AG10803 (cell line): ENCODE data around the gene DNAJC30.

Experiments
- DNase-seq: peaks from one replicate; pipeline ENCODE4 v3.0.0; 2010; ENCODE audit warnings: low read depth
- H3K4me3 ChIP-seq: 2 replicates; pipeline ENCODE4 v1.5.1; 2011; ENCODE audit warnings: mild to moderate bottlenecking, low read length, control low read depth
- TF ChIP-seq, protein P1 (sequence below): conservative IDR thresholded peaks from 2 replicates; pipeline ENCODE4 v1.5.1; 2011; ENCODE audit warnings: mild to moderate bottlenecking, low read length, control low read depth, inconsistent platforms

Gene DNAJC30

DNA sequence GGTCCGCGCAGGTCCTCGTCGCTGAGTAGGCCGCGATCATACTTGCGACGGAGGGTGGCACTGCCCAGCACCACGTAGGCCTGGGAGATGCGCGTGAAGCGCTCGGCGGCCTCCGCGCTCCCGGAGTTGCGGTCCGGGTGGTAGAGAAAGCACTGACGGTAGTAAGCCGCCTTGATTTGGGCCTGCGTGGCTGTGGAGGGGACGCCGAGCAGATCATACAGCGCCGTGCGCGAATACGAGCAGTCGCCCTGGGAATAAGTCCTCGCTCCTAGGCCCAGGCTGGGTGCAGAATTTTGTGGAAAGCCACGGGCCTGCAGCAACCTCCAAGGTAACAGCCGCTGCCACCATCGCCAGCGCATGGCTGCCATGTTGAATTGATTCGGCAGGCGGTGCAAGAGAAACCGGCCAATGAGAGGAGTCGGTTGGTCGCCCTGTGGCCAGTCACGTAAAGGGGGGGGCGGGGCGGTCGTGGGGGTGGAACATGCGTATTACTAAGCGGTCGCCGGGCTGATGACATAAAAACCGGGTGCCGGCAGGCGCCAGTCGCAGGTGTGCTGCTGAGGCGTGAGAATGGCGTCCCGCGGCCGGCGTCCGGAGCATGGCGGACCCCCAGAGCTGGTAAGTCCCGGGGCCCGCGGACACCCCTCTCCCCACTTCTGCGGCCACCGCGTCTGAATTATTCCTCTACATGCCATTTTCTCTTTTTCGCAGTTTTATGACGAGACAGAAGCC lies at the start of gene DNAJC30, which contains the start of gene BUD23:
TSS of gene DNAJC30 (minus strand) at position 398 of the 732 bp plus-strand sequence. CDS start at position 368, 30 bp downstream.
TSS of gene BUD23 (plus strand) at position 542 of the 732 bp plus-strand sequence. CDS start at position 571, 29 bp downstream.
- TF ChIP-seq, protein P1, sequence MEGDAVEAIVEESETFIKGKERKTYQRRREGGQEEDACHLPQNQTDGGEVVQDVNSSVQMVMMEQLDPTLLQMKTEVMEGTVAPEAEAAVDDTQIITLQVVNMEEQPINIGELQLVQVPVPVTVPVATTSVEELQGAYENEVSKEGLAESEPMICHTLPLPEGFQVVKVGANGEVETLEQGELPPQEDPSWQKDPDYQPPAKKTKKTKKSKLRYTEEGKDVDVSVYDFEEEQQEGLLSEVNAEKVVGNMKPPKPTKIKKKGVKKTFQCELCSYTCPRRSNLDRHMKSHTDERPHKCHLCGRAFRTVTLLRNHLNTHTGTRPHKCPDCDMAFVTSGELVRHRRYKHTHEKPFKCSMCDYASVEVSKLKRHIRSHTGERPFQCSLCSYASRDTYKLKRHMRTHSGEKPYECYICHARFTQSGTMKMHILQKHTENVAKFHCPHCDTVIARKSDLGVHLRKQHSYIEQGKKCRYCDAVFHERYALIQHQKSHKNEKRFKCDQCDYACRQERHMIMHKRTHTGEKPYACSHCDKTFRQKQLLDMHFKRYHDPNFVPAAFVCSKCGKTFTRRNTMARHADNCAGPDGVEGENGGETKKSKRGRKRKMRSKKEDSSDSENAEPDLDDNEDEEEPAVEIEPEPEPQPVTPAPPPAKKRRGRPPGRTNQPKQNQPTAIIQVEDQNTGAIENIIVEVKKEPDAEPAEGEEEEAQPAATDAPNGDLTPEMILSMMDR: no peak
- DNase-seq: peak; percentile 95

DNA sequence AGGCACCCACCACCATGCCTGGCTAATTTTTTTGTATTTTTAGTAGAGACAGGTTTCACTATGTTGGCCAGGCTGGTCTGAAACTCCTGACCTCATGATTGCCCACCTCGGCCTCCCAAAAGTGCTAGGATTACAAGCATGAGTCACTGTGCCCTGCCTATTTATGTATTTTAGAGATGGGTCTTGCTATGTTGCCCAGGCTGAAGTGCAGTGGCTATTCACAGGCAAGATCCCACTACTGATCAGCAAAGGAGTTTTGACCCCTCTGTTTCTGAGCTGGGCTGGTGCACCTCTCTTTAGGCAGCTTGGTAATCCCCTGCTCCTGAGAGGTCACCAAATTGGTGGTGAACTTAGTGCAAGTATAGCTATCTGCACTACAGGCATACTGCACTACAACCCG lies 49.1 kb upstream of the DNAJC30 start:
- H3K4me3 ChIP-seq: no peak overlapping the region
- no peak for DNase-seq
- TF ChIP-seq, protein P1: no peak

More for the DNA sequence above, at the start of gene DNAJC30, which contains the start of gene BUD23:
- peak within 1 kb of the TSS; percentile 95 for H3K4me3 ChIP-seq

DNA sequence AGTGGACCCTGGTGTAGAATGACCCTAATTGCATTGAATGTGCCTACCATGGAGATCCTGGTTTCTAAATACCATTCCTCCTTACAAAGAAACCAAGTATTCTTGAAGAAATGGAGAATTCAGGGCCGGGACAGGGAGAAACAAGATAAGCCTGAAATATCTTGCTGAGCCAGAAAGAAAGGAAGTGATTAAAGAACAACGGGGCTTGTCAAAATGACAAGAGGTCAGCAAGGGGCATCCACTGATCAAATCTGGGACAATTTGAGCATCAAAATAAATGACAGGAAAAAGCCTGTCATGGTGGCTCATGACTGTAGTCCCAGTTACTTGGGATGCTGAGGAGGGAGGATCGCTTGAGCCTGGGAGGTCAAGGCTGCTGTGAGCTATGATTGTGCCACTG lies 47.2 kb upstream of the DNAJC30 start:
- no peak for DNase-seq
- H3K4me3 ChIP-seq: no peak overlapping the region
- TF ChIP-seq, protein P1: no peak

GRCh38 chr7:73728551-73728950 lies 45.3 kb upstream of the DNAJC30 start:
- no peak for DNase-seq
- no peak overlapping the region for H3K4me3 ChIP-seq
- TF ChIP-seq, protein P1: no peak

GRCh38 chr7:73727952-73728351 lies 44.7 kb upstream of the DNAJC30 start:
- no peak for DNase-seq
- TF ChIP-seq, protein P1: no peak
- H3K4me3 ChIP-seq: no peak overlapping the region

- TF ChIP-seq, protein P1: no peak
- no peak overlapping the region for H3K4me3 ChIP-seq
- DNase-seq: no peak
These were observed 42.8 kb upstream of the DNAJC30 start for GRCh38 chr7:73726083-73726466.

DNA sequence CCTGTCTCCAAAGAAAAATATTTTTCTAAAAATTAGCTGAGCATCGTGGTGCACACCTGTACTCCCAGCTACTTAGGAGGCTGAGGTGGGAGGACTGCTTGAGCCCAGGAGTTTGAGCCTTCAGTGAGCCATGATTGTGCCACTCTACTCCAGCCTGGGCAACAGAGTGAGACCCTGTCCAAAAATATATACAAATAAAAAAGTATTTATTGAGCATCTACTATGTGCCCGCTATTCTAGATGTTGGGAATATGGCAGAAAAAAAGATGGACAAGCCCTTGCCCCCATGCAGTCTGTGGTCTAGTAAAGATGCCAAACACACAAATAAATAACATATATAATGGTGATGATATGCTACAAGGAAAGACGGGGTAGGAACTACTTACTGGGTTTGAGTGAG lies 40.6 kb upstream of the DNAJC30 start:
- TF ChIP-seq, protein P1: no peak
- DNase-seq: no peak
- no peak overlapping the region for H3K4me3 ChIP-seq
